Measurements from ENCODE around the gene SACM1L. TPM values are rescaled to one million over a fixed set of nuclear protein-coding genes. Genes with fewer than 3 reads are reported as not detected.

Gene SACM1L
- total RNA-seq, 1 donor from 2014 or later = 24.0 TPM

DNA sequence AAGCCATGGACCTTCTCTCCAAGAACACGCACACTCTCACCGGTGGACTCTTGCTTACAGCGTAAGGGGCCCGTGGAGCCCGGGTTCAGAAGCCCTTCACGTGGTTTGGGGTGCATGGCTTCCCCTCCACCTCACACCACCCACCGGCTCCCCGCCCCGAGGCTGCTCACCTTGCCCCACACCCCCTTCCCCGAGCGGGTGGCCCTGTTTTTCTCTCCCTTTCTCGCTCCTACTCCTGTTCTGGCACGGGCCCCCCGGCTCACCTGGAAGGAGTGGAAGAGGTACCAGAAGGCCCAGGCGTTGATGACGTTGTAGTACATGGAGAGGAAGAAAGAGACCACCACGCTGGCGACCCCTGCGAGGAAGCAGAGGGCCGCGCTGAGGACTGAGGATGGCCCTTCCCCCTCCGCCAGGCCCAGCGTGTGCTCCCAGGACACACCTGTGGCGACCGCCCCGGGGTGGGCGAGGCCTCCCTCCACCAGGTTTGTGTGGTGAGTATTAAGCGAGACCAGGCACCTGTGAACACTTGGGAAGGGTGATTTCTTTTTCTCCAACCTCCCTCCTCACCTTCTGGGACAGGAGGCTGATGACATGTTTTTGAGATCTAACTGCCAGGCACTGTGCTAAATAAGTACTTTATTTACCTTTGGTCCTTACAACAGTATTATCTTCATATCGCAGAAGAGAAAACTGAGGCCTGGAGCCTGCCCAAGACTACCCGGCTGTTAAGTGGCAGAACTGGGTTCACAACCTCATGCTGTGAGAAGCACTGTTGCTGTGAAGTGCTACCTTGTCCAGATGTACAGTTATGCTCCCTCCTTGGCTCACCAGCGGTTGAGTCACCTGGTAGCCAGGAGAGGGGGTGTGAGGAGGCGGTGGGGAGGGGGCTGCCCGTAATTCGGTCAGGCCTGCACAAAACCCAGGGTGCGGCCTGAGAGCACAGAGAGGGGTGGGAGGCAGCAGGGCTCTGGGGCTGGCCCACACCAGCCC lies 90.8 kb downstream of the SACM1L start:
- Histone ChIP-seq H3K9me3 (ENCODE audit: control insufficient read depth in 3 of 3, low read length in 3 of 3) (no peaks in the 10 kb centered on the region), H3K27ac (ENCODE audit: low read depth, low read length) (no peak overlapping the region)

DNA sequence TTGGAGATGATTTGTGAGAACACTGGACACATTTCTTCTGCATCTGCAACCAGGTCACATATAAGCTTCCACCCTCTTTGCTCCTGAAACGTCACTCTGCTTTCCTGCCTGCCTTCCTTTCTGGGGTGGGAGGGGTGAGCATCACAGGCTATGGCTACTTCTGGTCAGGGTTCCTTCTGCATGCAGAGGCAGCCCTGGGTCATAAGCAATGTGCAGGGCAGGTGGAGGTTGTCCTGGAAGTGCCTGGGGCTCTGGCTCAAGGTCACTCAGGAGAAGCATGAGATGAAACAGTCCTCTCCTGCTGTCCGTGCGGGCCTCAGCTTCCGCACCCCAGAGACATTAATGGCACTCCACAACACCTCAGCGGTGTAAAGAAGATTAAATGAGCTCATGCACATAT lies 92.1 kb downstream of the SACM1L start:
- no peak overlapping the region for H3K27ac ChIP-seq (ENCODE audit: low read depth, low read length)
- no peaks in the 10 kb centered on the region for H3K27me3 ChIP-seq (ENCODE audit: control insufficient read depth in 3 of 3, insufficient read depth in 3 of 3, low read length in 3 of 3)
- no peaks in the 10 kb centered on the region for H3K36me3 ChIP-seq (ENCODE audit: control insufficient read depth in 3 of 3, insufficient read depth in 3 of 3, low read length in 3 of 3)
- peaks cover 0 to 12% (median 7%) of the 10 kb centered on the region in 3 donors for H3K4me1 ChIP-seq (ENCODE audit: control insufficient read depth in 3 of 3, insufficient read depth in 3 of 3, low read length in 3 of 3)
- H3K4me3 ChIP-seq (ENCODE audit: low read length in 3 of 3) = no peak overlapping the region
- no peak overlapping the region for H3K9ac ChIP-seq (ENCODE audit: low read depth in 1 of 3, low read length in 3 of 3)
- no peaks in the 10 kb centered on the region for H3K9me3 ChIP-seq (ENCODE audit: control insufficient read depth in 3 of 3, low read length in 3 of 3)

More for the DNA sequence above, 90.8 kb downstream of the SACM1L start:
- Histone ChIP-seq H3K27me3 (ENCODE audit: control insufficient read depth in 3 of 3, insufficient read depth in 3 of 3, low read length in 3 of 3) (no peaks in the 10 kb centered on the region), H3K36me3 (ENCODE audit: control insufficient read depth in 3 of 3, insufficient read depth in 3 of 3, low read length in 3 of 3) (no peaks in the 10 kb centered on the region), H3K4me3 (ENCODE audit: low read length in 3 of 3) (no peak overlapping the region), H3K9ac (ENCODE audit: low read depth in 1 of 3, low read length in 3 of 3) (no peak overlapping the region), H3K4me1 (ENCODE audit: control insufficient read depth in 3 of 3, insufficient read depth in 3 of 3, low read length in 3 of 3) (peaks cover 0 to 12% (median 7%) of the 10 kb centered on the region in 3 donors)

DNA sequence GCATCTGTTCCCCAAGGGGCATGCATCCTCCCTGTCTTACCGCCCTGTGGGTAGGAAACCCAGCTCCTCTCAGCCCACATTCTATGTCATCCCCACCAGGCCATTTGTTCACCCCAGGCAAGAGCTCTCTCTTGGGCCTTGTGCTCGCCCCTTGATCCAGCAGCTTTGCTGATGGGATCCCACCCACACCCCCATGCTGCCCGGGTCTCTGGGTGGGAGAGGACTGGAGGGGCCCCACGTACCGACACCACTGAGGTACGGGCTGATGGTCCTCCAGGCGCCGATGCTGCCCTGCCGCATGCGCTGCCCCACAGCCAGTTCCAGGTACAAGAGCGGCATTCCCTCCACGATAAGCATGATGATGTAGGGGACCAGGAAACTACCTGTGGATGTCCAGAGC lies 92.6 kb downstream of the SACM1L start:
- H3K27ac ChIP-seq (ENCODE audit: low read depth, low read length) = no peak overlapping the region
- peaks cover 0 to 12% (median 7%) of the 10 kb centered on the region in 3 donors for H3K4me1 ChIP-seq (ENCODE audit: control insufficient read depth in 3 of 3, insufficient read depth in 3 of 3, low read length in 3 of 3)
- no peak overlapping the region for H3K4me3 ChIP-seq (ENCODE audit: low read length in 3 of 3)
- no peaks in the 10 kb centered on the region for H3K27me3 ChIP-seq (ENCODE audit: control insufficient read depth in 3 of 3, insufficient read depth in 3 of 3, low read length in 3 of 3)
- no peaks in the 10 kb centered on the region for H3K9me3 ChIP-seq (ENCODE audit: control insufficient read depth in 3 of 3, low read length in 3 of 3)
- no peak overlapping the region for H3K9ac ChIP-seq (ENCODE audit: low read depth in 1 of 3, low read length in 3 of 3)
- no peaks in the 10 kb centered on the region for H3K36me3 ChIP-seq (ENCODE audit: control insufficient read depth in 3 of 3, insufficient read depth in 3 of 3, low read length in 3 of 3)

DNA sequence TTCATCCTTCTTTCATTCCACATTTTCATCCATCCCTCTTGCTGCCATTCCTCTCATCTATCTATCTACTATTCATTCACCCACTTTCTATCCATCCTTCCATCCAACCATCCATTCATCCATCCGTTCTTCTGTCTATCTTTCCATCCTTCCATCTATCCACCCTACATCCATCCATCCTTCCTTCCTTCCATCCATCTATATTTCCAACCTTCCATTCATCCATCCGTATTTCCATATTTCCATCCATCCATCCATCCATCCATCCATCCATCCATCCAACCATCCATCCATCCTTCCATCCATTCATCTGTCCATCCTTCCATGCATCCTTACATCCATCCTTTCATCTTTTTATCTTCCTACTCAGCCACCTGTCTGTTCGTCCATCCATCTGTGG lies 93.2 kb downstream of the SACM1L start:
- Histone ChIP-seq H3K27ac (ENCODE audit: low read depth, low read length) (no peak overlapping the region), H3K9ac (ENCODE audit: low read depth in 1 of 3, low read length in 3 of 3) (no peak overlapping the region), H3K4me3 (ENCODE audit: low read length in 3 of 3) (no peak overlapping the region), H3K9me3 (ENCODE audit: control insufficient read depth in 3 of 3, low read length in 3 of 3) (no peaks in the 10 kb centered on the region), H3K27me3 (ENCODE audit: control insufficient read depth in 3 of 3, insufficient read depth in 3 of 3, low read length in 3 of 3) (no peaks in the 10 kb centered on the region), H3K4me1 (ENCODE audit: control insufficient read depth in 3 of 3, insufficient read depth in 3 of 3, low read length in 3 of 3) (peaks cover 0 to 12% (median 7%) of the 10 kb centered on the region in 3 donors), H3K36me3 (ENCODE audit: control insufficient read depth in 3 of 3, insufficient read depth in 3 of 3, low read length in 3 of 3) (no peaks in the 10 kb centered on the region)

DNA sequence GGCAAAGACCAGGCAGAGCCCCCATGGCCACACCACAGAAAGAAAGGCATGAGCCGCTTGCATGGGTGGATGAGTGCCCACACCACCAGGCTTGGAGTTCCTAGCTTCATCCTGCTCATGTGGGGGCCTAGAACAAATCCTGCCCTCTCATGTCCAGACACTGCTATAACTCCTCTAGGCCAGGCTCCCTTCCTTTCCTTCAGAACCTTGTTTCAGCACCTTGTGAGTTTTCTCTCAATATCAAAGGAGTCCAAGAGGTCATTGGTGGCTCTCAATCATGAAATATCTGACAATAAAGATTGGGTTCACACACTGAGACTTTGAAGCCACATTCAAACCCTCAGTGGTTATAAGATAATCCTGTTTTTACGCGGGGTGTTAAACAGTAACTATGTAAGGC lies 94.5 kb downstream of the SACM1L start:
- Histone ChIP-seq H3K36me3 (ENCODE audit: control insufficient read depth in 3 of 3, insufficient read depth in 3 of 3, low read length in 3 of 3) (no peaks in the 10 kb centered on the region), H3K4me3 (ENCODE audit: low read length in 3 of 3) (no peak overlapping the region), H3K27me3 (ENCODE audit: control insufficient read depth in 3 of 3, insufficient read depth in 3 of 3, low read length in 3 of 3) (no peaks in the 10 kb centered on the region), H3K9me3 (ENCODE audit: control insufficient read depth in 3 of 3, low read length in 3 of 3) (peaks cover 0 to 1% (median 0%) of the 10 kb centered on the region in 3 donors), H3K9ac (ENCODE audit: low read depth in 1 of 3, low read length in 3 of 3) (no peak overlapping the region), H3K4me1 (ENCODE audit: control insufficient read depth in 3 of 3, insufficient read depth in 3 of 3, low read length in 3 of 3) (peaks cover 0 to 5% (median 4%) of the 10 kb centered on the region in 3 donors), H3K27ac (ENCODE audit: low read depth, low read length) (no peak overlapping the region)

DNA sequence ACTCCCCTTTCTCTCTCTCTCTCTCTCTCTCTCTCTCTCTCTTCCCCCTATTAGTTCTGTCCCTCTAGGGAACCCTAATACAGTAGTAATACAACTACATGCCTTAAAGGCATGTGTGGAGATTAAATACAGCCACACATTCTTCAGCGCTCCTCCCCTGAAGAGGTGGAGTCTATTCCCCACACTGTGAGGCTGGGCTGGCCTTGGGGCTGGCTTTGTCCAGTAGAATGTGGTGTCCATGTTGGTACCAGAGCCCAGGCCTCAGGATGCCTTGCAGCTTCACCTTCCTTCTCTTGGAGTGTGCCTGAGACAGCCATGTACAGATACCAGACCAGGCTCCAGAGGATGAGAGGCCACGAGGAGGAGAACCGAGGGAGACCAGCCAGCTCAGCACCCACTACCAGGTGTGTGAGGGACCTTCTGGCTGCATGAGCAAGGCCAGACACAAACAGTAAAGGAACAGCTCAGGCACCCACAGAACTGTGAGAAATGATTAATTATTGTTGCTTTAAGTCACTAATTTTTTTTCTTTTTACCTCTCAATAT lies 96.5 kb downstream of the SACM1L start:
- H3K27ac ChIP-seq (ENCODE audit: low read depth, low read length) = no peak overlapping the region
- H3K27me3 ChIP-seq (ENCODE audit: control insufficient read depth in 3 of 3, insufficient read depth in 3 of 3, low read length in 3 of 3) = no peaks in the 10 kb centered on the region
- H3K4me1 ChIP-seq (ENCODE audit: control insufficient read depth in 3 of 3, insufficient read depth in 3 of 3, low read length in 3 of 3) = no peaks in the 10 kb centered on the region
- no peaks in the 10 kb centered on the region for H3K36me3 ChIP-seq (ENCODE audit: control insufficient read depth in 3 of 3, insufficient read depth in 3 of 3, low read length in 3 of 3)
- peaks cover 0 to 6% (median 0%) of the 10 kb centered on the region in 3 donors for H3K9me3 ChIP-seq (ENCODE audit: control insufficient read depth in 3 of 3, low read length in 3 of 3)
- H3K9ac ChIP-seq (ENCODE audit: low read depth in 1 of 3, low read length in 3 of 3) = no peak overlapping the region
- no peak overlapping the region for H3K4me3 ChIP-seq (ENCODE audit: low read length in 3 of 3)

DNA sequence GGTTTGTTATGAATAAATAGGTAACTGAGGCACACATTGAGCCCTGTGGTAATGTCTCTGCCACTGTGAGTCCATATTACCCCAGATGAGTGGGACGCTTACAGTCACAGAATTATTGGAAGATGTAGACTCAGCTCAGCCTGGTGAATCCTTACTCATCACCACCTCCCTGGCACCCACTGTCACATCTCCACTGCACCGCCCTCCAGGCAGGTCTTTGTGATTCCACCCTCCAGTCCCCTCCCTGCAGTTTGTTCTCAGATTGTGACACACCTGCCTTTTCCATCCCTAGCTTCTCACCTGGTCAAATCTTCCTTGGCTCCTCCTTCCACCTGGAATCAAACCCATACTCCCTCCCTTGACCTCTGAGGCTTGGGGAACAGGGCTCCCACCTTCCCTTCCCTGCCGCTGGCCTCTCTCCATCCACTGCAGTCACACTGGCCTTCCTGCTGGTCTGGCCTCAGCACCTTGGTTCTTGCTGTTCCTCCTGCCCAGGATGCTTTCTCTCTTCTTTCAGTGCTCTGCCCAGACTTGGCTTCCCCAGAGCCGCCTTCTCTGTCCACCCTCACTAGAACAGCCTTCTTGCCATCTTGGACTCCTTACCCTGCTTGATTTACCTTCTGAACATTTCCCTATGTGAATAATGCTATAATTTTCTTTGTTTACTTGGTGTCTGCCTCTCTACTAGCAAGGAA lies 97.8 kb downstream of the SACM1L start:
- Histone ChIP-seq H3K9me3 (ENCODE audit: control insufficient read depth in 3 of 3, low read length in 3 of 3) (peaks cover 0 to 6% (median 0%) of the 10 kb centered on the region in 3 donors), H3K4me1 (ENCODE audit: control insufficient read depth in 3 of 3, insufficient read depth in 3 of 3, low read length in 3 of 3) (no peaks in the 10 kb centered on the region), H3K27me3 (ENCODE audit: control insufficient read depth in 3 of 3, insufficient read depth in 3 of 3, low read length in 3 of 3) (no peaks in the 10 kb centered on the region), H3K9ac (ENCODE audit: low read depth in 1 of 3, low read length in 3 of 3) (no peak overlapping the region), H3K4me3 (ENCODE audit: low read length in 3 of 3) (no peak overlapping the region), H3K36me3 (ENCODE audit: control insufficient read depth in 3 of 3, insufficient read depth in 3 of 3, low read length in 3 of 3) (no peaks in the 10 kb centered on the region), H3K27ac (ENCODE audit: low read depth, low read length) (no peak overlapping the region)

DNA sequence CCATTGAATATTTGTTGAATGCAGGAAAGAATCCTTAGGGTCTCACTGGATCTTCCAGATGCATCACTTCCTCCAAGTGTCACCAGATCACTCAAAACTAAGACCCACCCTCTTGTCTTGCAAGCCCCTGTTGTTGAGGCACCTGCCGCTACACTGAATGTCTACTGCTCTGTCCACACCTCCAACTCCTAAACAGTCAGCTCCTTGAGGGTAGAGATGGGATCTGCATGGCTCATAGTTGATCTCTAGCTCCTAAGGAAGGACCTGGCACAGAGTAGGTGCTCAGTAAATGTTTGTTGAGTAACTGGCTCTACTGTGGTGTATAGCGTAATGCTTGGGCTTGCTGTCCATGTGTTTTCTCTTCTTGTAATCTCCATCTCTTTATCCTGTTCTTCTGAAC lies 98.4 kb downstream of the SACM1L start:
- Histone ChIP-seq H3K27me3 (ENCODE audit: control insufficient read depth in 3 of 3, insufficient read depth in 3 of 3, low read length in 3 of 3) (no peaks in the 10 kb centered on the region), H3K4me3 (ENCODE audit: low read length in 3 of 3) (no peak overlapping the region), H3K4me1 (ENCODE audit: control insufficient read depth in 3 of 3, insufficient read depth in 3 of 3, low read length in 3 of 3) (no peaks in the 10 kb centered on the region), H3K9me3 (ENCODE audit: control insufficient read depth in 3 of 3, low read length in 3 of 3) (peaks cover 0 to 6% (median 0%) of the 10 kb centered on the region in 3 donors), H3K9ac (ENCODE audit: low read depth in 1 of 3, low read length in 3 of 3) (no peak overlapping the region), H3K27ac (ENCODE audit: low read depth, low read length) (no peak overlapping the region), H3K36me3 (ENCODE audit: control insufficient read depth in 3 of 3, insufficient read depth in 3 of 3, low read length in 3 of 3) (no peaks in the 10 kb centered on the region)

DNA sequence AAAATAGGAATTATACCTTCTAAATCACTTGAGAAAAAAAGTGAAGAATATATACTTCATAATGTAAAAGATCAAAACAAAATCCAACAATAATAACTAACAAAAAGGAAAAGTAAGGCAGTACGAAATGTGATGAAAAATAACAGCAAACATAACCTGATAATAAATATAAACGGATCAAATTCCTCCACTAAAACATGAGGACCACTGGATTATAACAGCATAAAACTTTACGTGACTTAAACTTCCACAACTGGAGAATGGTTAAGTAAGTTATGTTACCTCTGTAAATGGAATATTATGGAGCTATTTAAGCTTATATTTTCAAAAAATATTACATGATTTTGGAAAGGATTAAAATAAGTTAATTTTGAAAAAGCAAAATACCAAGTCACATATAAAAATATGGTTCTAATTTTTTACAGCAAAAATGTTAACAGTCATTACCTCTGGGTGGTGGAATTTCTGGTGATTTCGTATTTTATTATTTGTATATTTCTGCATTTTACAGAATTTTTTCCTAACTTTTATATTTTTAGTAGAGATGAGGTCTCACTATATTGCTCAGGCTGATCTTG lies 100.1 kb downstream of the SACM1L start:
- Histone ChIP-seq H3K27me3 (ENCODE audit: control insufficient read depth in 3 of 3, insufficient read depth in 3 of 3, low read length in 3 of 3) (peaks cover 0 to 5% (median 4%) of the 10 kb centered on the region in 3 donors), H3K9ac (ENCODE audit: low read depth in 1 of 3, low read length in 3 of 3) (no peak overlapping the region), H3K9me3 (ENCODE audit: control insufficient read depth in 3 of 3, low read length in 3 of 3) (peaks cover 0 to 6% (median 0%) of the 10 kb centered on the region in 3 donors), H3K36me3 (ENCODE audit: control insufficient read depth in 3 of 3, insufficient read depth in 3 of 3, low read length in 3 of 3) (no peaks in the 10 kb centered on the region), H3K4me3 (ENCODE audit: low read length in 3 of 3) (no peak overlapping the region), H3K4me1 (ENCODE audit: control insufficient read depth in 3 of 3, insufficient read depth in 3 of 3, low read length in 3 of 3) (no peaks in the 10 kb centered on the region), H3K27ac (ENCODE audit: low read depth, low read length) (no peak overlapping the region)

Data from skeletal muscle tissue (tissue), 4 donors.